ENCODE data around the gene PRDM7. TPM values are rescaled to one million over a fixed set of nuclear protein-coding genes. Genes with fewer than 3 reads are reported as not detected.
"Not testable (repeated sequence)": the region's sequence is repeated elsewhere in the genome, so short reads cannot be mapped to it uniquely, and the experiment has no call there.

The PRDM7 gene
- total RNA-seq: not detected

GRCh38 chr16:90077240-90077756 is at the start of gene PRDM7:
Gene PRDM7, minus strand, starts transcription at chr16:90077331. Its CDS starts 1,421 bp downstream, at chr16:90075910.
- peaks cover 0 to 6% of the 10 kb centered on the region in 2 donors for H3K36me3 Mint-ChIP-seq
- H3K27ac Mint-ChIP-seq: peak within 1 kb of the TSS; percentile 75 to 87
- DNase-seq (ENCODE audit: low spot score in 2 of 2) (peak; percentile 93 to 98), ATAC-seq (peak; percentile 95 to 96)
- H3K9me3 Mint-ChIP-seq: no peaks in the 10 kb centered on the region

GRCh38 chr16:90121846-90122245 is 44.7 kb upstream of the PRDM7 start:
- not testable (repeated sequence) for H3K27ac Mint-ChIP-seq; ATAC-seq; DNase-seq (ENCODE audit: low spot score in 2 of 2); H3K36me3 Mint-ChIP-seq; H3K9me3 Mint-ChIP-seq

- ATAC-seq; DNase-seq (ENCODE audit: low spot score in 2 of 2); H3K36me3 Mint-ChIP-seq; H3K27ac Mint-ChIP-seq; H3K9me3 Mint-ChIP-seq: not testable (repeated sequence)
Observed at GRCh38 chr16:90107617-90108016, 30.5 kb upstream of the PRDM7 start.

- H3K9me3 Mint-ChIP-seq; H3K27ac Mint-ChIP-seq; H3K36me3 Mint-ChIP-seq; DNase-seq (ENCODE audit: low spot score in 2 of 2); ATAC-seq: not testable (repeated sequence)
Observed at GRCh38 chr16:90107060-90107459, 29.9 kb upstream of the PRDM7 start.

- ATAC-seq (peak; percentile 100), DNase-seq (ENCODE audit: low spot score in 2 of 2) (peak; percentile 83 to 84)
- peak overlapping the region in 1 of 2 donors; percentile 60 for H3K27ac Mint-ChIP-seq
- H3K36me3 Mint-ChIP-seq, H3K9me3 Mint-ChIP-seq: not testable (repeated sequence)
Observed at GRCh38 chr16:90106271-90106670, 29.1 kb upstream of the PRDM7 start.

GRCh38 chr16:90104725-90105124 is 27.6 kb upstream of the PRDM7 start:
- H3K36me3 Mint-ChIP-seq; DNase-seq (ENCODE audit: low spot score in 2 of 2); H3K9me3 Mint-ChIP-seq; ATAC-seq; H3K27ac Mint-ChIP-seq: not testable (repeated sequence)

GRCh38 chr16:90102086-90102884 is 25.2 kb upstream of the PRDM7 start:
- not testable (repeated sequence) for H3K27ac Mint-ChIP-seq; H3K9me3 Mint-ChIP-seq; DNase-seq (ENCODE audit: low spot score in 2 of 2); ATAC-seq; H3K36me3 Mint-ChIP-seq

- H3K36me3 Mint-ChIP-seq; H3K9me3 Mint-ChIP-seq; ATAC-seq; H3K27ac Mint-ChIP-seq; DNase-seq (ENCODE audit: low spot score in 2 of 2): not testable (repeated sequence)
Observed at GRCh38 chr16:90101332-90101731, 24.2 kb upstream of the PRDM7 start.

- H3K9me3 Mint-ChIP-seq; DNase-seq (ENCODE audit: low spot score in 2 of 2); H3K27ac Mint-ChIP-seq; ATAC-seq; H3K36me3 Mint-ChIP-seq: not testable (repeated sequence)
Observed at GRCh38 chr16:90100790-90101189, 23.7 kb upstream of the PRDM7 start.

- H3K9me3 Mint-ChIP-seq; ATAC-seq; H3K27ac Mint-ChIP-seq; H3K36me3 Mint-ChIP-seq; DNase-seq (ENCODE audit: low spot score in 2 of 2): not testable (repeated sequence)
Observed at GRCh38 chr16:90100229-90100628, 23.1 kb upstream of the PRDM7 start.

GRCh38 chr16:90098936-90099335 is 21.8 kb upstream of the PRDM7 start:
- ATAC-seq; H3K27ac Mint-ChIP-seq; DNase-seq (ENCODE audit: low spot score in 2 of 2); H3K36me3 Mint-ChIP-seq; H3K9me3 Mint-ChIP-seq: not testable (repeated sequence)

GRCh38 chr16:90097010-90097684 is 20.0 kb upstream of the PRDM7 start:
- H3K27ac Mint-ChIP-seq; DNase-seq (ENCODE audit: low spot score in 2 of 2); H3K9me3 Mint-ChIP-seq; ATAC-seq; H3K36me3 Mint-ChIP-seq: not testable (repeated sequence)

GRCh38 chr16:90094791-90095190 is 17.7 kb upstream of the PRDM7 start:
- not testable (repeated sequence) for ATAC-seq; H3K9me3 Mint-ChIP-seq; H3K27ac Mint-ChIP-seq; DNase-seq (ENCODE audit: low spot score in 2 of 2); H3K36me3 Mint-ChIP-seq

GRCh38 chr16:90094296-90094695 is 17.2 kb upstream of the PRDM7 start:
- not testable (repeated sequence) for H3K36me3 Mint-ChIP-seq; DNase-seq (ENCODE audit: low spot score in 2 of 2); H3K27ac Mint-ChIP-seq; ATAC-seq; H3K9me3 Mint-ChIP-seq

GRCh38 chr16:90093799-90094198 is 16.7 kb upstream of the PRDM7 start:
- ATAC-seq; H3K36me3 Mint-ChIP-seq; H3K27ac Mint-ChIP-seq; H3K9me3 Mint-ChIP-seq; DNase-seq (ENCODE audit: low spot score in 2 of 2): not testable (repeated sequence)

GRCh38 chr16:90092781-90093180 is 15.7 kb upstream of the PRDM7 start:
- H3K36me3 Mint-ChIP-seq, ATAC-seq, H3K9me3 Mint-ChIP-seq: not testable (repeated sequence)

GRCh38 chr16:90084215-90084950 is 7.3 kb upstream of the PRDM7 start:
- peaks cover 5 to 6% of the 10 kb centered on the region in 2 donors for H3K36me3 Mint-ChIP-seq
- no peak overlapping the region for H3K27ac Mint-ChIP-seq
- no peaks in the 10 kb centered on the region for H3K9me3 Mint-ChIP-seq
- DNase-seq (ENCODE audit: low spot score in 2 of 2): no peak
- ATAC-seq: no peak

More at GRCh38 chr16:90092781-90093180, 15.7 kb upstream of the PRDM7 start:
- not testable (repeated sequence) for DNase-seq (ENCODE audit: low spot score in 2 of 2); H3K27ac Mint-ChIP-seq

Measured in activated naive CD4-positive, alpha-beta T cell treated with anti-CD3 and anti-CD28 coated beads, Interleukin-2, amount 50 U/mL, for 72 hours (primary cell).